Ramos (cell line): Measurements from ENCODE around the gene GON7.
"Not testable (repeated sequence)": the region's sequence is repeated elsewhere in the genome, so short reads cannot be mapped to it uniquely, and the experiment has no call there.

ENCODE experiments used
- in situ Hi-C: fragments of 300-500 bp; cut with MboI; formaldehyde crosslinking; loops from one replicate; pipeline ENCODE4 v1.14.3; 2022; ENCODE audit warnings: low sequenced_read_pairs; ENCODE audit not compliant: unreplicated experiment

Gene GON7

DNA sequence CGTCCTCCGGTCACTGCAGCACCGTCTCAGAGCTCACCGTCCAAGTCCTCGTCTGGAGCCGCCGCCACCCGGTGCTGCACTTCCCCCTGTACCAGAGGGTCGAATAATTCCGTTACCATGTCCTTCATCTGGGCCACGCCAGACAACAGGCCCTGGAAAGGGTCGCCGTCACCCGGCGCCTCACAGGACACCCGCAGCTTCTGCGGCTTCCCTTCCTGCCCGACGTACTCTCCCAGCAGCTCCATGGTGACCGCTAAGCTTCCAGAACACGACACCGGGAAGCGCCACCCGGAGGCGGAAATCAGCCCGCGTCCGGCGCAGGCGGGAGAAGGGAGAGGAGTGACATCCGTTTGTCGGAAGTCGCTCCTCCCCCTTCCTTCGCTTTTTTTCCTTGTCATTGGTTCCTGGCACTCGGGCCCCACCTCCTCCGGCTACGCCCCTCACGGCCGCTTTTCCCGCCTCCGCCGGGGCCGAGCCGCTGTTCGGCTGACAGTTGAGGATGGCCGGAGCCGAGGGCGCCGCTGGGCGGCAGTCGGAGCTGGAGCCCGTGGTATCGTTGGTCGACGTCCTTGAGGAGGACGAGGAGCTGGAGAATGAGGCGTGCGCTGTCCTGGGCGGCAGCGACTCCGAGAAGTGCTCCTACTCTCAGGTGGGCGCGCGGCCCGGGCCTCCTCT, at the start of gene GON7, which contains the start of gene UBR7:
TSS of gene GON7 (minus strand) at position 273 of the 675 bp plus-strand sequence. CDS start at position 245, 28 bp downstream.
TSS of gene UBR7 (plus strand) at position 464 of the 675 bp plus-strand sequence. CDS start at position 500, 36 bp downstream.
- in situ Hi-C loops: no loop called here

GRCh38 chr14:93249128-93249831, 42.4 kb upstream of the GON7 start:
- in situ Hi-C loops: no loop called here

DNA sequence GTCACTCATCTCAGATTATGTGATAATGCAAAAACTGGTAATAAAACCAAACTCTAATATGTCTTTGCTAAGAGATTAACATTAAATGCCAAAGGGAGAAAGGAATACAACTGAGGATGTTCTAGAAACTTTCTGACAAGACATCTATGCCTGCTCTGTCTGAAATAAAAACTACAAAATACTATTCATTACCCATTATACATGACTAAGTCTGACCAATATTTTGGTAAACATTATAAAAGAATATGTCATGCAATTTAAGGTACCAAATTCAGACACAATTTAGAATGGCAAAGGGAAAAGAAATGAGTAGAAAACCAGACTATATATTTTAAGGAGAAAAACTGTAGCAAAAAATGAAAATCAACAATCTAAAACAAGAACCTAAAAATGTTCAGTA, 39.7 kb upstream of the GON7 start:
- in situ Hi-C loops: no loop called here

DNA sequence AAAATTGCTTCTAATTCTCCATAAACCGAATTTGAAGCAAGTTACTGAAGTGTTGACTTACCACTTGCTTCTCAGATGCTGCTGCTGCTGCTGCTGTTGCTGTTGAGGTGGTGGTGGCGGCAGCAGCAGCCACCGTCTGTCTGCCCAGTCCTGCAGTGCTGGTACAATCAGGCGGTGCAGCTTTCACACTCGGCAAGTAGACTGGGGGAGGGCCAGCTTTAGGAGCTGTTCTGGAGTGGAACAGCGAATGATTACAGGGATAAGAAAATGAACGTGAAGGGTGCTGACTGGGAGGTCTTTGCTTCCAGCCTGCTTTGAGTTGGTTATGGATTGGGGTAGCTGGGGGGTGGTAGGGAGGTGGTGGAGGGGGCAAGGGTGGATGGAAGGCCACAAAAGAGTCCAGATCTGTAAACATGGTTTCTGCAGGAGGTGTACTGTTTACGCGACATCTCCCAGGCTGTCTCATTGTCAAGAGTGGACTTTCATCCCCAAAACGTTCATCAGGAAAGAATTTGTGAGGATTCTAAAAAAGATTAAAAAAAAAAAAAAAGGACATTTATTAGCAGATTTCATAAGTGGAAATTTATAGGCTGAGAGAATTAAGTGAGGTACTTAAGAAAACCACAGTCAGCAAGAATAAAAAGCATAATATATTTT, 39.0 kb upstream of the GON7 start:
- in situ Hi-C loops: no loop called here

GRCh38 chr14:93240678-93241000, 33.8 kb upstream of the GON7 start:
- in situ Hi-C loops: no loop called here

DNA sequence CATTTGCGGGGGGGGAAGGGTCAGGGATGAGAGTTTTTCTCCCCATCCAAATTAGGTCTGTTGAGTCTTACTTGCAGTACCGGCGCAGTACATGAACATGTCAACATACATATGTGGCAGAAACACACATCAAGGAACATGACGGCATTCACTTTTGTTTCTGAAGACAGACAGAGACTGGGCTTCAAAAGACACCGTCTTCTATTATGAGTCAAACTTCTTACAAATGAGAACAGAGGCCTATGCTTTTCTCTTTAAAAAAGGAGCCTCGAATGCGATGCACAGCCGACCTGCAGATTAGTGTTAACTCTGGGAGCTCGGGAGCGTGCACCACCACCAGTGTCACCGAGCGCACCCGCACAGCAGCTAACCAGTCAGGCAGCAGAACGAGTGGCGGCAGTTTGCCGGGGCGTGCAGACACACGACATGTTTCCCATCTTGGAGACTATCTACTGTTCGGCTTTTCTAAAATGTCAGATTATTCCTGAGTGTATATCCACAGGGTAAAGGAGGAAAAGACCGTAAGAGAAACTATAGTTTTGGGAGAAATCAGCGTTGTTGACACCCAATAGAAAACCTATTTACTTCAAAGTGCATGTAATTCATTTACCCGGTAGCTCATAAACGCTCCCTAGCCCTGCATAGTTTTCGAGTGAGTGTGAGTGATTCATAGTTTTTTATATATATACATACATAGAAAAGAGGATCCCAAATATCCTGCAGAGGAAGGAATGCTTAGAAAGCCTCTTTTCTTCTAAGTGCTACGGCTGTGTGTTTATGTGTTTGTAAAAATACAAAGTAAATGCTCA, 33.2 kb upstream of the GON7 start:
- in situ Hi-C loops: no loop called here

DNA sequence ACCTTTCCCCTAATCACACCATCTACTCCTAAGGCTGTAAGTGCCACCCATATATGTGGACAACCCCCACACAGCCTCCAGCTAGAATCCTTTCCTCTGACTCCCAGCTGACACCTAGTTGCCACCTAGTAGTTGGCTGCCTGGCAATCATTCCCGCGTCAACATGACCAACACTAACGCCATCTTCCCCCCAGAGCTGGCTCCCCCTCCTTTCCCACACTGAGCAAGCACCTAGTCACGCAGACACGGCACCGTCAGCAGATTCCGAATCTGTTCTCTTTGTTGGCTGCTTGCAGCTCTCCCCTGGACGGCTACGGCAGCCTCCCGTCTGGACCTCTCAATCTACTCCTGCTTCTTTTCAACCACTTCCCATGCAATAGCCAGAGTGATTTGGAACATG, 27.9 kb upstream of the GON7 start:
- in situ Hi-C loops: no loop called here

- in situ Hi-C loops: not testable (repeated sequence)
Observed at GRCh38 chr14:93233078-93233477, 26.2 kb upstream of the GON7 start.

- in situ Hi-C loops: no loop called here
Observed at GRCh38 chr14:93232159-93232558, 25.3 kb upstream of the GON7 start.

DNA sequence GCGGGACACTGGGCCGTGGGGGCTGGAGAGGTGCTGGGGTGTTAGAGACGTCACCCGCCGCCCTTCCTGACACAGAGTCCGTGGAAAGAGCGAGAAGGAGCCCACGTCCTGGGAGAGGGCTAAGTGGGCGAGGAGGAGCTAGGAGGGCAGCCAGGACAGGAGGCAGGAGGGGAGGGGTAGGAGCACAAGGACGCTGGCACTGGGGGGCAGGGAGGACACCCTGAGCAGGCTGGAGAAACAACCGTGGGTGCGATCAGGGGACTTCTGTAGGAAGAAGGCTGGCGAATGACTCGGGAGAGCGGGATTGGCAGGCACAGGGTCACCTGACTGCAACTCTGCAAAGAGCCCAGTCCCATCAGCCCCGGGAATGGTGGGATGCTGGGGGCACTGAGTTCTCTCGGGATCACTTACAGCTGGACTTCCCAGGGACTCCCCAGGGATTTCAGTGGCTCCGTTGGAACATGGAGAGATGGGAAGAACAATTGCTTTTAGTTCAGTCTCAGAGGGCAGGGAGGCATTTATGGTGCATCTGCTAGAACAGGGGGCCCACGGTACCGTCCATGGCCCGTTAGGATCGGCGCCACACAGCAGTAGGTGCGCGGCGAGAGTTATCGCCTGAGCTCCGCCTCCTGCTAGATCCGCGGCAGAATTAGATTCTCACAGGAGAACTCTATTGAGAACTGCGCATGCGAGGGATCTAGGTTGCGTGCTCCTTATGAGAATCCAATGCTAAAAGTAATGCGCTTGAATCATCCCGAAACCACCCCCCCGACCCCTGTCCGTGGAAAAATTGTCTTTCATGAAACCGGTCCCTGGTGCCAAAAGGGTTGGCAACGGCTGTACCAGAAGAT, 24.5 kb upstream of the GON7 start:
- in situ Hi-C loops: no loop called here

DNA sequence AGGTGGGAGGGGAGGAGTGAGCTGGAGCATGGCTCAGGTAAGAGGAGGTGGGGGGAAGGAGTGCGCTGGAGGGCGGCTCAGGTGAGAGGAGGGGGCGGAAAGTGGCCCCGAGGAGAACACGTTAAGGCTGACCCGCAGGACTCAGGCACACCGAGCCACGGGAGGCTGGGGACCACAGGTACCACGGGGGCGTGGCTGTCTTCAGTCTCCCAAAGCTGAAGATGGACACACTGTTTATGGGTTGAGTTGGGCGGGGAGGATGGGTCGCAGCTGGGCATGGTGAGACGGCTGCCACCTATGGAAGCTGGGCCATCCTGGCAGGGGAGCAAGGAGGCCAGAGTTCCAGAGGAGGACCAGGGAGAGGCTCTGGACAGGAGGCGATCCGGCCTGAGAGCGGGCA, 23.7 kb upstream of the GON7 start:
- in situ Hi-C loops: no loop called here

DNA sequence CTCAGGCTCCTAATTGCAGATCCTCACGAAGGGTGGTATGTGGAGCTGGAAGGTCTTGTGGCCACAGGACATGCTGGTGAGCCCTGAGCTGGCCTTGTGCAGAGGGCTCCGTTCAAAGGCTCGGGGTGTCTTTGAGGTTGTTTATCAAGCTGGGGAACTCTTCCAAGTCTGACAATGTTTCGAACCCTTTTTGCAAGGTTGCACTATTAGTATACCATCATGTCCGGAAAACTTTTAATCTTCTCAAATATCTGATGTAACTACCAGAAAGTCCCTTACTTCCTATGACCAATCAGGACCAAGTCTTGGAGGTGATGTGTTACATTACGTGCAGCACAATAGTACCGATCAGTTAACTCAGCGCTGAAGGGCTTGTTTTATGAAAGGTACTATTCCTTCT, 21.7 kb upstream of the GON7 start:
- in situ Hi-C loops: no loop called here

GRCh38 chr14:93223565-93223964, 16.7 kb upstream of the GON7 start:
- in situ Hi-C loops: no loop called here

- in situ Hi-C loops: no loop called here
Observed at GRCh38 chr14:93220509-93220908, 13.6 kb upstream of the GON7 start.

- in situ Hi-C loops: no loop called here
Observed at GRCh38 chr14:93219103-93219726, 12.3 kb upstream of the GON7 start.

GRCh38 chr14:93214598-93214997, 7.7 kb upstream of the GON7 start:
- in situ Hi-C loops: no loop called here

- in situ Hi-C loops: no loop called here
Observed at GRCh38 chr14:93212432-93212831, 5.6 kb upstream of the GON7 start.

GRCh38 chr14:93207468-93208308, 823 bp upstream of the GON7 start:
- in situ Hi-C loops: no loop called here
